ENCODE data around the gene CLRN1.

The CLRN1 gene

DNA sequence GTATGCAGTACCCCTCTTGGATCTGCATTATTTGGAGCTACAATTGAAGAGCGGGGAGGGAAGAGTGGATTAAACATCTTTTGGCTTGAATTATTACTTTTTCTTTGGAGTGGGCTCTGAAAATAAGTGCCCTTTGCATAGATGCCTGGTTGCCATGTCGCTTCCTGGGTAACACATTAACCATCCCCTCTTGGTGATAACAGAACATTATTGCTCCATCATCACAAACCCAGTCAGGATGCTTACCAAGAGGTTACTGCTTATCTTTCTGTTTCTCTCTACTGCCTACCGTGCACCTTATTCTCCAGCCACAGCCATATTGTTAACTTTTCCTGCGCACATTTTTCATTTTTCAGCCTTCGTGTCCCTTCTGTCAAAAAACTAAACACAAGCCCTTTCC is 42.7 kb upstream of the CLRN1 start:
- Histone ChIP-seq H3K4me1 (ENCODE audit: insufficient read depth, low read length) (no peaks in the 10 kb centered on the region), H3K9me3 (ENCODE audit: insufficient read depth, low read length, severe bottlenecking) (no peaks in the 10 kb centered on the region), H3K79me2 (ENCODE audit: insufficient read depth, low read length) (no peaks in the 10 kb centered on the region), H4K20me1 (ENCODE audit: insufficient read depth, low read length) (no peaks in the 10 kb centered on the region), H3K4me3 (ENCODE audit: low read depth in 1 of 2, low read length in 2 of 2) (no peak overlapping the region), H3K27me3 (ENCODE audit: insufficient read depth, low read length, poor library complexity) (peaks cover 7% of the 10 kb centered on the region), H3K36me3 (ENCODE audit: insufficient read depth, low read length) (no peaks in the 10 kb centered on the region), H3K27ac (ENCODE audit: low read length) (no peak overlapping the region), H3K9ac (ENCODE audit: low read depth, low read length) (no peak overlapping the region), H3K4me2 (ENCODE audit: insufficient read depth, low read length) (no peak overlapping the region), H2AFZ (ENCODE audit: low read depth, low read length) (no peak overlapping the region)
- TF ChIP-seq, protein P1, sequence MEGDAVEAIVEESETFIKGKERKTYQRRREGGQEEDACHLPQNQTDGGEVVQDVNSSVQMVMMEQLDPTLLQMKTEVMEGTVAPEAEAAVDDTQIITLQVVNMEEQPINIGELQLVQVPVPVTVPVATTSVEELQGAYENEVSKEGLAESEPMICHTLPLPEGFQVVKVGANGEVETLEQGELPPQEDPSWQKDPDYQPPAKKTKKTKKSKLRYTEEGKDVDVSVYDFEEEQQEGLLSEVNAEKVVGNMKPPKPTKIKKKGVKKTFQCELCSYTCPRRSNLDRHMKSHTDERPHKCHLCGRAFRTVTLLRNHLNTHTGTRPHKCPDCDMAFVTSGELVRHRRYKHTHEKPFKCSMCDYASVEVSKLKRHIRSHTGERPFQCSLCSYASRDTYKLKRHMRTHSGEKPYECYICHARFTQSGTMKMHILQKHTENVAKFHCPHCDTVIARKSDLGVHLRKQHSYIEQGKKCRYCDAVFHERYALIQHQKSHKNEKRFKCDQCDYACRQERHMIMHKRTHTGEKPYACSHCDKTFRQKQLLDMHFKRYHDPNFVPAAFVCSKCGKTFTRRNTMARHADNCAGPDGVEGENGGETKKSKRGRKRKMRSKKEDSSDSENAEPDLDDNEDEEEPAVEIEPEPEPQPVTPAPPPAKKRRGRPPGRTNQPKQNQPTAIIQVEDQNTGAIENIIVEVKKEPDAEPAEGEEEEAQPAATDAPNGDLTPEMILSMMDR (IDR thresholded peaks at IDR 0.05; ENCODE audit: borderline replicate concordance, extremely low read depth, low read length, poor library complexity, severe bottlenecking): no peak
- ATAC-seq (ENCODE audit: insufficient read depth, low read depth) (no peak), DNase-seq (no peak)

DNA sequence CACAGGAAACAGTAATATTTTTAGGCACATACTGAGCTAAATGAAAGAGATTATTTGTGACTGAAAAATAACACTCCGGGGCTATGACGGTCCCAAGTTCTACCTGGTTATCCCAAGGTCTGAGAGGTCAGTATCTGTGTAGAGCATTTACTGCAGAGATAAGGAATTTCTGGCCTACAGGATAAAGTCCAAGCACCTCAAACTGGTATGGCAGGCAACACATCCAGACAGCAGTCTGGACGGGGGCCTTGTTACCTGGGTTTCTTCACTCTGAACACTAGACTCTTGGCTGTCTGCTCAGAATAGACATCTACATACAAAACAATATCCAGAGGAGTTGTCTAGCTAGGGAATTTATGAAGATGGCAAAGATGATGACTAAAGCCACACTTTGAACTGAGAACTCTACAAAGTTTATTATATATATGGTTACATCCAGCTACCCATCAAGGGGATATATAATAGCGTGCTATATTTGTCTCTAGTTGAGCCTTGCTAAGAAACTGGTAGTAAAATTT is 42.0 kb upstream of the CLRN1 start:
- no peak for ATAC-seq (ENCODE audit: insufficient read depth, low read depth)
- Histone ChIP-seq H4K20me1 (ENCODE audit: insufficient read depth, low read length) (no peaks in the 10 kb centered on the region), H2AFZ (ENCODE audit: low read depth, low read length) (no peak overlapping the region), H3K27me3 (ENCODE audit: insufficient read depth, low read length, poor library complexity) (peaks cover 7% of the 10 kb centered on the region), H3K9ac (ENCODE audit: low read depth, low read length) (no peak overlapping the region), H3K36me3 (ENCODE audit: insufficient read depth, low read length) (no peaks in the 10 kb centered on the region), H3K9me3 (ENCODE audit: insufficient read depth, low read length, severe bottlenecking) (no peaks in the 10 kb centered on the region), H3K79me2 (ENCODE audit: insufficient read depth, low read length) (no peaks in the 10 kb centered on the region), H3K27ac (ENCODE audit: low read length) (no peak overlapping the region), H3K4me1 (ENCODE audit: insufficient read depth, low read length) (no peaks in the 10 kb centered on the region), H3K4me3 (ENCODE audit: low read depth in 1 of 2, low read length in 2 of 2) (no peak overlapping the region), H3K4me2 (ENCODE audit: insufficient read depth, low read length) (no peak overlapping the region)
- no peak for DNase-seq
- TF ChIP-seq EZH2 (IDR thresholded peaks at IDR 0.05; ENCODE audit: borderline replicate concordance, low read depth, low read length, severe bottlenecking): no peak
- TF ChIP-seq, protein P1 (IDR thresholded peaks at IDR 0.05; ENCODE audit: borderline replicate concordance, extremely low read depth, low read length, poor library complexity, severe bottlenecking): no peak

DNA sequence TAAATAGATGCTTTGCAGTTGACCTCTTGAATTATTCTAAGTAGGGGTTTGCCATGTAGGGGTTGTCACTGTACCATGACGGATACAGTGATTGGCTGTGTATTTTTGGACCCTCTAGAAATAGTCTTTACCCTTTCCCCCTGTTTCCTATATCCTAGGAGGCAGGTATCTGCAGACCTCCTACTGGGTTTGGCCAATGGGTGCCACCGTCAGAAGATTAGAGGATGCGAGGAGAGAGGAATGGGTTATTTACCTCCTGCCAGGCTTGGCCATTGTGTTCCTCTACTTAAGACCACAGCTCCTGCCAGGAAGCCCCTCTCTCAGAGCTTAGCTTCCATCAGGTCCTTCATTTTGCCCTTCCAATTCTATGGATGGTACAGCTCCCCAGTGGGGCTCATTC is 40.2 kb upstream of the CLRN1 start:
- no peak overlapping the region for H3K4me2 ChIP-seq (ENCODE audit: insufficient read depth, low read length)
- no peak overlapping the region for H3K9ac ChIP-seq (ENCODE audit: low read depth, low read length)
- ATAC-seq (ENCODE audit: insufficient read depth, low read depth): no peak
- TF ChIP-seq EZH2 (IDR thresholded peaks at IDR 0.05; ENCODE audit: borderline replicate concordance, low read depth, low read length, severe bottlenecking): no peak
- TF ChIP-seq, protein P1 (IDR thresholded peaks at IDR 0.05; ENCODE audit: borderline replicate concordance, extremely low read depth, low read length, poor library complexity, severe bottlenecking): no peak
- H3K27me3 ChIP-seq (ENCODE audit: insufficient read depth, low read length, poor library complexity): peaks cover 17% of the 10 kb centered on the region
- no peaks in the 10 kb centered on the region for H4K20me1 ChIP-seq (ENCODE audit: insufficient read depth, low read length)
- no peaks in the 10 kb centered on the region for H3K79me2 ChIP-seq (ENCODE audit: insufficient read depth, low read length)
- no peak overlapping the region for H3K4me3 ChIP-seq (ENCODE audit: low read depth in 1 of 2, low read length in 2 of 2)
- H2AFZ ChIP-seq (ENCODE audit: low read depth, low read length): no peak overlapping the region
- no peak for DNase-seq
- H3K36me3 ChIP-seq (ENCODE audit: insufficient read depth, low read length): no peaks in the 10 kb centered on the region
- no peaks in the 10 kb centered on the region for H3K4me1 ChIP-seq (ENCODE audit: insufficient read depth, low read length)
- H3K9me3 ChIP-seq (ENCODE audit: insufficient read depth, low read length, severe bottlenecking): peaks cover 2% of the 10 kb centered on the region
- no peak overlapping the region for H3K27ac ChIP-seq (ENCODE audit: low read length)

DNA sequence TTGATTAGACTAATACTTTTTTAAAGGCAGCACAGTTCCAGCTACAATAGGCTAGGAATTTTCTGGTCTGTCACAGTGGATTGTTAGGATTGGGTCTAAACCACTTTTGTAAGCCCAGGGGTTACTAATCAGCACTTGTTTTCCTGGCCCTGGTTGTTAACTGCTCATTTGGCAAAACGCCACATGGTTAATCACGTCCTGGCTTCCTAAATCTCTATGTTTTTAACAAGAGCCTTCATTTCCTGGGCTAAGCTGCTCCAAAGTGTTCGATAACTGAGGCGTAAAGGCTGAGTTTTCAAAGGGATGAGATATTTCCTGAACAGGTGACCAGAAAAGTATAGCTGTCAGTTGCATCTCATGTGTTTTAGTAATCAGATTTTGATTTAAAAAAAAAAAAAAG is 38.9 kb upstream of the CLRN1 start:
- Histone ChIP-seq H3K79me2 (ENCODE audit: insufficient read depth, low read length) (no peaks in the 10 kb centered on the region), H3K27ac (ENCODE audit: low read length) (no peak overlapping the region), H3K4me3 (ENCODE audit: low read depth in 1 of 2, low read length in 2 of 2) (no peak overlapping the region), H2AFZ (ENCODE audit: low read depth, low read length) (no peak overlapping the region), H3K36me3 (ENCODE audit: insufficient read depth, low read length) (no peaks in the 10 kb centered on the region), H3K4me2 (ENCODE audit: insufficient read depth, low read length) (no peak overlapping the region), H3K4me1 (ENCODE audit: insufficient read depth, low read length) (no peaks in the 10 kb centered on the region), H3K9ac (ENCODE audit: low read depth, low read length) (no peak overlapping the region), H3K9me3 (ENCODE audit: insufficient read depth, low read length, severe bottlenecking) (peaks cover 2% of the 10 kb centered on the region), H4K20me1 (ENCODE audit: insufficient read depth, low read length) (no peaks in the 10 kb centered on the region), H3K27me3 (ENCODE audit: insufficient read depth, low read length, poor library complexity) (peaks cover 15% of the 10 kb centered on the region)
- no peak for DNase-seq
- TF ChIP-seq, protein P1 (IDR thresholded peaks at IDR 0.05; ENCODE audit: borderline replicate concordance, extremely low read depth, low read length, poor library complexity, severe bottlenecking): no peak
- TF ChIP-seq EZH2 (IDR thresholded peaks at IDR 0.05; ENCODE audit: borderline replicate concordance, low read depth, low read length, severe bottlenecking): no peak
- ATAC-seq (ENCODE audit: insufficient read depth, low read depth): no peak

All from DND-41 (cell line).